ENCODE measurements around the gene CELSR1.
A peak's percentile ranks its signal among the peaks of the same experiment; 100 is the strongest.

CELSR1 gene

DNA sequence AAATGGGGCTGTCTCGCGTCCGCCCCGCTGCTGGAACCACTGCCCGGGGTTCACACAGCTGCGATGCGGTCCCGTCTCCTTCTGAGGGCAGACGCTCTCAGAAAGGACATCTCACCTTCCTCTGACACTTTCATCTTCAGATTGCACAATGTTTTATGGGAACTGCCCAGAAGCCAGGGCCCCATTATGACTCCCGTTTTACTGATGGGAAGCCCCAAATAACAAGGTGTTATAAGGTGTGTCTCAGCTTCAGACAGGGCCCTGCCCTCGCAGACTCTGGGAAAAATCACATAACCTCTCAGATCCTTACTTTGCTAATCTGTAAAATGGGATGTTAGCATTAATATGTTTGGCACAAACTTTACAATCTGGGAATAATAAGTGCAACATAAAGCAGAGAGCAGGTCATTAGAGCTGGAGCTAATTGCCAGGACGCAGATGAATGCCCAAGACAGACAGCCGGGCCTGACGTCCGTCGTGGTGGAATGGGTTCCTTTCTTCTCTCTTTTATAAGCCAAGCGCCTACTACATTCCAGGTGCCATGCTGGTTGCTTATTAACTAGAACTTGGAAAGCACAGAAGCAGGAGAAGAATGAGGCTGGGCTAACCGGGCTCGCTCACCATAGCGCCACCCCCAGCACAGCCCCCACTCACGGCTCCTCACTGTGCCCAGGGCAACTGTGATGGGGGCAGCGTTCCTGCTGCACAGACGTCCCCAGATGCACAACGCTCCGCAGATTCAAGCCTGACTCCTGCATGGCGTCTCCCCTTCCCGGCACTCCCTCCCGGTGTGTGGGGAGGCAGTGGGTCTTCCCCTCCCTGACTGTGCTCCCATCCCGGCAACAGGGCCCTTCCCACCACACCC, 158.1 kb downstream of the CELSR1 start:
- DNase-seq (ENCODE audit: low read depth in 2 of 2) = no peak

DNA sequence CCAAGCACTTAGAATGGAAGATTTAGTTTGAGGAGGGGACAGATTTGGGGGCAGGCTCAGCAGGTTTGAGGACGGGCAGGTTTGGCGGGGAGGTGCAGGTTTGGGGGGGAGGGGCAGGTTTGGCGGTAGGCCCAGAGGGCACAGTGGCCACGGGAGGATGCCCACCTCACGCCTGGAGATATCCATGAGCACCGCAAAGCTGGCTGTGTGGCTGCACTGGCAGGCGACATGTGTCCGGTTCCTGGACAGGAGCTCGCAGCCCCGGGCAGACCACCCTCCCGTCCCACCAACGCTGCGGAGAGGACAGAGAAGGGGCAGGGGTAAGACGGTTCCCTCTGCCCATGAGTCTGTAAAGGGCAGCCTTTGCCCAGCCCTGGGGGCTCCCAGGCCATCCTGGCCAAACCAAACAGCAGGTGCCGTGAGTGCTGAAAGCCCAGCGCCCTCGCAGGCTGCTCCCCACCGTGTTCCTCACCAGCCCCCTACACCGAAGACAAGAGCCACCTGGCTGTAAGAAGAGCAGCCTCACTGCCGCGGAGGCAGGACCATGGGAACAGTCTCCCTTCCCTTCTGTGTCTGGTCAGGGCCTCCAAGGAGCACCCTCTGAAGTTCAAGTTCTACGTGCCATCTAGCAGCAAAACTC, 158.9 kb downstream of the CELSR1 start:
- DNase-seq (ENCODE audit: low read depth in 2 of 2) = no peak

DNA sequence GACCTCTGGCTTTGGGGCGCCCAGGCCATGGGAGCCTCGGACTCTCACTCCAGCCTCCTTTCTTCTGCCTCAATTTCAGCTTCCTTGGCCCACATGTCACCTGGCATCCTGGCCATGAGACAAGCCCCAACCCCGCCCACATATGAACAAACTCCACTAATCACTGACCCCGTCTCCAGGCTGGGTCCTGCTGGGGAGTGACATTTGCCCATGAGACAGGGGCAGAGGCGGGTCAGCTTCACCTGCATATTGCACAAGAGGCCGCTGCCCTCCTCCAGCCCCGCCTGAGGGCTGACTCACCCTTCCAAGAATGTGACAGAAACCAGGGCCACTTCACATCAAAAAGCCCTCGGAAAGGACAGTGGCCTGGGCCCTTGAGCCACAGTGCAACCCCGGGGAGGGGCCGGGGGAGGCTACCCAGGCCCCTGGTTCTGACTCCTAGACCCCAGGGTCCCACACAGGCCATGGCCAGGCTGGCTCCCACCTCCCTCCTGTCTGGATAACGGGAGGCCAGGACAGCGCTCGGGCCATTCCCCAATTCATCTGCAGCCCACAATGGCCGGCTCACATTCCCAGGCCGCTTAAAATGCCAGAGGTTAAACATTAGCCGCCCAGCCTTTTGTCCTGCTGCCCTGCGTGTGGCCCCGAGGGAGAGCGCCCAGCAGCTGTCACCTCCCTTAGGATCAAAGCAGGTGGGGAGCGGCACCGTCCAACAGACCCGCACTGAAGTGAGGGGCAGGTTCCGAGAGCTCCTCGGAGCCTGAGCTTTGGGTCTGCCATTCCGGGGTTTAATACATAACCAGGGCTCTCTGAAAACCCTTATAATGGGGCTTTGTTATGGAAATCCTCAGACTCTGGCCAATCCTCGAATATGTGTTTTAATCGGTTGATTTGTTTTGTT, 159.6 kb downstream of the CELSR1 start:
- DNase-seq (ENCODE audit: low read depth in 2 of 2) = no peak

DNA sequence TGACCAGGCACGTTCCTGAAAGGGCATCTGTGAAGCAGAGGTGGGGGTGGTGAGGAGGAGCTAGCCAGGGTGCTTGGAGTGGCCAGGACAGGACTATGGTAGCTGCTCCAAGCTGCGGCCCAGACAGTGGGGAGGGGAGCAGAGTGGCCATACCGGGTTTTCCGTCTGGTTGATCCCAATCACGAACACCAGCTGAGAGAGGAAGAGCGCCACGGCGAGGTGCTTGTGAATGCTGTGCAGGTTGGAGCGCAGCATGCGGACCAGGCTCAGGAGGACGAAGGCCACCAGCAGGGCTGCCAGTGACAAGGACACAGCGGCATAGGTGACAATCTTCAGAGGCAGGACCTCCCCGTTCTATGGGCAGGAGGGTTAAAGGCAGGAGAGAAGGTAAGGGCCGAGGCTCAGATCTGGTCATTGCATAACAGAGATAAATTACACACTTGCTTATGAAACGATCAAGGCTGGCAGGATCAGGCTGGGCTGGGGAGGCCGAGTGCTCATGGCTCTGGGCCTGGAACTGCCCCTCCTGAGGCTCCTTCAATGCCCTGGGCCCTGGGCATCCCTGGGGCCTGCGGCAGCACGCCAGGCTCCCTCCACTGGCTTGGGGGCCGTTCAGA, 160.4 kb downstream of the CELSR1 start:
- no peak for DNase-seq (ENCODE audit: low read depth in 2 of 2)

DNA sequence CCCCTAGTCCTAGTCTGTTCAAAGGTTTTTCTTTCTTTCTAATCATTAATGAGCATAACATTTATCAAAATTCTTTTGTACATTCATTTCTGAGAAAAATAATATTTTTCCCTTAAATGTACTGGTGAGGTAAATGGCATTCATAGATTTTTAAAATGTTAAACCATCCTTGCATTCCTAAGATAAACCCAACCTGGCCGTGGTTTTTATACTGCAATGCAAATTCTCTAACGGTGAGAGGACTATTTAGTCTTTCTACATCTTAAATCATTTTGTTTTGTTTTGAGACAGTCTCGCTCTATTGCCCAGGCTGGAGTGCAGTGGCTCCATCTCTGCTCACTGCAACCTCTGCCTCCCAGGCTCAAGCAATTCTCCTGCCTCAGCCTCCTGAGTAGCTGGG, 161.3 kb downstream of the CELSR1 start:
- DNase-seq (ENCODE audit: low read depth in 2 of 2) = no peak

DNA sequence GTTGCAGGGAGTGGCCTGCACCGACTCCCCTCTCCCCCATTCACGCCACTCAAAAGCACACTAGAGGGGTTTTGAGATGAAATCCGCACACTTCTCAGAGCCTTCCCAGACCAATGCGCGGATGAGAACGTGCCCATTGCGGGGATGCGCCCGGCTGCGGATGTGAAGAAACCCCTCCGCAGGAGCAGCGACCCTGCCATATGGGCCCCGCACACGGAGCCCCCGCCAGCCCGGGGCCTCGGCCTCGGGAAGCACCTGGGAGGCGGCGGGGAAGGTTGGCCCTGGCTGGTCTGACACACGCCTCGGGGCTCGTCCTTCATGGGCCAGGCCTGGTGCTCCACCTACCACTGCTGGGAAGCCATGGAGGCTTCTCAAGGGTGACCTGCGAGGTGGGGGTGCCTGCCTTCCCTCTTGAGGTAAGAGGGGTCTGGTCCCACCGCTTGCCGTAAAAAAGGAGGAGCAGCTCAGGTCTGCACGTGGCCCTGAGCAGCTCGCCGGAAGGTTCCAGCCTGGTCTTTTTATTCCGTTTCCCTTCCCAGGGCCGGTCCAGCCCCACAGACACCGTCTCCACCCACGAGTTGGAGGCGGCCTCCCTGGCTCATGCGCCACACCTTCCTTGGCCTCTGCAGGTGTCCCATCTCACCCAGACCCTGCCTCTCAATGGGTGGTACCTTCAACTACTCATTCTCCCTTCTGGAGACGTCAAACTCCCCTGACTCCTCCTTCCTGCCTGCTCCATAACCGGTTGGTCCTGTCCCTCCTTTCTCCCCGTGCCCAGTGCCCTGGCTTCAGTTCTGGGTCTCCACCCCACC, 162.6 kb downstream of the CELSR1 start:
- no peak for DNase-seq (ENCODE audit: low read depth in 2 of 2)

DNA sequence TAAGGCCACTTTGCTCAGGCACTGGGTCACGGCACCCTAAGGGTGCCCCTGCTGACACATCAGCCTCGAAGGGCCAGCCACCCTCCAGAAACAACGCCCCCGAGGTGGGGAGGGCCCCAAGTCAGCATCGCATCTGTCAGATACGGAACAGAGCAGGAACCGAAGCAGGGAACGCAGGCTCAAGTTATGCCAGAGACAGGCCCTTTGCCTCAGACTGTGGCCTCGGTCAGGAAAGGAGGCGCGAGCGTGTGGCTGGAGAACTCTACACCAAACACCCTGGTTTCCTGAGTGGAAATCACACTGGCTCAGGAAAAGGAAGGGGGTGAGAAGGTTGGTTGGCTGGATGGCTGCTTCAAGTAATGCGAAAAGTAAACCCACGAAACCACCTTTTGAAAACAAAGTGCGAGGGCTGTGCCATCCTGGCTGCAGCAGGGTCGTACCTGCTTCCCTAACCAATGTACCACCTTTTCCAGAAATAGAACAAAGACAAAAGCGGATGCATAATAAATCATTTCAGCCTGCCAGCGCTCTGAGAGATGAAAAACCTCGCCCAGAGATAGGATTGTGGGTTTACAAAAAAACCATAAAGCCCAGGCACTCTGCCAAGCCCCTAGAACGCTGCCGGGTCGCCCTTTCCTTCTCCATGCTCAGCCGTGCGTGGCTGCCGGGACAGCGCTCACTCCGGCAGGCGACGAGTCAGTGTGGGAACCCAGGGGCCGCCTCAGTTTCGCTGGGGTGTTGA, 163.3 kb downstream of the CELSR1 start:
- DNase-seq (ENCODE audit: low read depth in 2 of 2) = no peak

DNA sequence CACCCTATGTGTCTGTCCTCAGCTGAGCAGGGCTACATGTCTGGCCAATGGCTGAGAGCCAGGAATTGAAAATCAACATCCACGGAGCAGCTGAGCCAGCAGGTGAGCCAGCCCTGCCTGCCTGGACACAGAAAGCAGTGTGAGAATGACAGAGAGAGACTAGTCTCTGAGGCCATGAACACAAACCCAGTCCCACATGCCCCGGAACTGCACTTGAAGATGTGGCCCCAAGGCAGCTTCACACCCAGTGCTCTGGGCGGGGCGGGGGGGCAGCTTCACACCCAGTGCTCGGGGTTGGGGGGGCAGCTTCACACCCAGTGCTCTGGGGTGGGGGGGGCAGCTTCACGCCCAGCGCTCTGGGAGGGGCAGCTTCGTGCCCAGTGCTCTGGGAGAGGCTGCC, 164.3 kb downstream of the CELSR1 start:
- no peak for DNase-seq (ENCODE audit: low read depth in 2 of 2)

DNA sequence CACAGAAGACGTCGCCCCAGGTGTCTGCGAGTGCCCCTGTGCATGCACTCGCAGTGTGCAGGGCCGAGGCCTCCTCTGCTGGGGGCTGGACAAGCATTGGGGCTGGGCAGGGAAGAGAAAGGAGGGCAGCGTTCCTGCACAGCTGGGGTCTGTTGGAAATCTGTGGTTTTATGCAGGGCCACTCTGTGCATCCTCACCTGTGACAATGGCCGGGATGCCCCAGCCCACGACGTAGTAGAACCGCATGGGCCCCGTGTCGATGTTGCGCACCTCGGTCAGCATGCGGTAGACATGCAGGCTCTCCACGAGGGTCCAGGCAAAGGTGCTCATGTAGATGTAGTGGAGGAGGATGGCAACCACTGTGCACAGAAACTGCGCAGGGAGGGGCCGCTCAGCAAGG, 164.7 kb downstream of the CELSR1 start:
- DNase-seq (ENCODE audit: low read depth in 2 of 2) = no peak

DNA sequence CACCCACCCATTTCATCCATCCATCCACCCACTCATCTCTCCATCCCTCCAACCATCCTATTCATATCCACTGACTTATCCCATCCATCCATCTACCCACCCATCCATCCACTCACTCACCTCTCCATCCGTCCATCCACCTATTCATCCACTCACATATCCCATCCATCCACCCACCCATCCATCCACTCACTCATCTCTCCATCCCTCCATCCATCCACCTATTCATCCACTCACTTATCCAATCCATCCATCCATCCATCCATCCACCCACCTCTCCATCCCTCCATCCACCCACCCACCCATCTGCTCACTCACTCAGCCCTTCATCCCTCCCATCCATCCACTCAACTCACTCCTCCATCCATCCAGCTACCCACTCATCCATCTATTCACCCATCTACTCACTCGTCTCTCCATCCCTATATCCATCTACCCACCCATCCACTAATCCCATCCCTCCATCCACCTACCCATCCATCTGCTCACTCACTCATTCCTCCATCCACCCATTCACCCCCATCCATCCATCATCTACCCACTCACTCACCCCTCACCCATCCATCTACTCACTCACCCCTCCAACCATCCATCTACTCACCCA, 165.7 kb downstream of the CELSR1 start:
- no peak for DNase-seq (ENCODE audit: low read depth in 2 of 2)

DNA sequence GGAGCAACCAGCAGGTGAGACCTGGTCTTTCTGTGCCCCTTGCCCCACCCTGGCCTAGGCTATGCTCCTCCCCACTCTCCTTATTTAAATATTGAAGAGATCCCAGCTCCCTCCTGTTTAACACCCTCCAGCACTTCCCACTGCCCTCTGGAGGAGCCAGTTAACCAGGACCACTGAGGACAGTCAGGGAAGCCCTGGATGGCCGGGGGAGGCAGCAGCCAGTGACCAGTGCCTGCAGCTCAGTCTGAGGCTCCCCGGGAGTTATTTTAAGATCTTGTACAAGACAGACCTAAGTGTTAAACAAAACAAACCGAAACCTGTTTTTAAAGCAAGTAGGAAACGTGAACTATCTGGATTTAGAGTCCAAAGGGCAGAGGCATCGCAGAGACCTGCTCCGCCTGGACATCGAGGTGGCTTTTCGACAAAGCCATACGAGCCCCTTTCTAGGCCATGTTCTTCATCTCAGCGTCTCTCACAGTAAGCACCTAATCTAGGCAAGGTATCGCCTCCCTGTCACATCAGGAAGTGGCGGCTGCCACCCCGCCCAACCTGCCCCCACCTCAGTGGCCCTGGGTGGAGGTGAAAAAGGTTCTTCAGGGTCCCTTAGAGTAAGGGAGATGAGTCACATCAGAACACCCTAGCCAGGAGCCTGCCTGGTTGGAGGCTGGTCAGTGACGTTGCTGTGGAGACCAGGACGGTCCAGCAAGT, 166.7 kb downstream of the CELSR1 start:
- DNase-seq (ENCODE audit: low read depth in 2 of 2) = no peak

DNA sequence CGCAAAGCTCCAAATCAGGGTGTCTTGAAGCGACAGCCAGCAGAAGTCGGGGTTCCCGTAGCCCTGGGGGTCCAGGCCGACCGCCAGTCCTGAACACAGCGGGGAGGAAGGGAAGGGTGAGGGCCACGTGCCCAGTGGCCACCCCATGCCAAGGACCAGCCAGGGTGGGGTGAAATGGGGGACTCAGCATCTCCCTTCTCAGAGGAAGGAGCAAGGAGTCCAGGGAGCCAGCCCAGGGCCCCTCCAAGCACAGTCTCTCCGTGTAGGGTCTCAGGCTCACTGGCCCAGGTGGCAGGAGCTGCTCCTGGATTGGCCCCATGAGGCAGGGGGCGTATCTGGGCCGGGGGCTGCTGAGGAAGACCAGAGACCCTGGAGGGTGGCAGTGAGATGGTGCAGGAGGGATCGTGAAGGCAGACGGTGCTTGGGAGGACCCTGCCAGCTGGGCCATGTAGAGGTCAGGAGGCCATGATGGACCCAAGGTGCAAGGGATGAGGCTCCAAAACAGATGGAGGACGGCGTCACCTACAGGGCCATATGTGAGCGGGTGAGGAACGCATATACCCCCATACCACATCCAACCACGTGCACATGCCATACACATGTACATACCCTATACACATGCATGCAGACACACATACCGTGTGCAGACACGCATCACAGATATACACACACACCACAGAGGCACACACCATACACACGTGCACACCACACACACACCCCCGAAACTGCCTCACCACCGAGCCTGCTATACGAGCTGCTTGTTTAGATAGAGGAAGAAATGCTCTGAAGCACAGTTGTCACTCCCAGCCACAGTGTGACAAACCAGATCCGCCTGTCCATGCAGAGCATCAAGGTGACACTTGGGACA, 167.5 kb downstream of the CELSR1 start:
- DNase-seq (ENCODE audit: low read depth in 2 of 2) = no peak

DNA sequence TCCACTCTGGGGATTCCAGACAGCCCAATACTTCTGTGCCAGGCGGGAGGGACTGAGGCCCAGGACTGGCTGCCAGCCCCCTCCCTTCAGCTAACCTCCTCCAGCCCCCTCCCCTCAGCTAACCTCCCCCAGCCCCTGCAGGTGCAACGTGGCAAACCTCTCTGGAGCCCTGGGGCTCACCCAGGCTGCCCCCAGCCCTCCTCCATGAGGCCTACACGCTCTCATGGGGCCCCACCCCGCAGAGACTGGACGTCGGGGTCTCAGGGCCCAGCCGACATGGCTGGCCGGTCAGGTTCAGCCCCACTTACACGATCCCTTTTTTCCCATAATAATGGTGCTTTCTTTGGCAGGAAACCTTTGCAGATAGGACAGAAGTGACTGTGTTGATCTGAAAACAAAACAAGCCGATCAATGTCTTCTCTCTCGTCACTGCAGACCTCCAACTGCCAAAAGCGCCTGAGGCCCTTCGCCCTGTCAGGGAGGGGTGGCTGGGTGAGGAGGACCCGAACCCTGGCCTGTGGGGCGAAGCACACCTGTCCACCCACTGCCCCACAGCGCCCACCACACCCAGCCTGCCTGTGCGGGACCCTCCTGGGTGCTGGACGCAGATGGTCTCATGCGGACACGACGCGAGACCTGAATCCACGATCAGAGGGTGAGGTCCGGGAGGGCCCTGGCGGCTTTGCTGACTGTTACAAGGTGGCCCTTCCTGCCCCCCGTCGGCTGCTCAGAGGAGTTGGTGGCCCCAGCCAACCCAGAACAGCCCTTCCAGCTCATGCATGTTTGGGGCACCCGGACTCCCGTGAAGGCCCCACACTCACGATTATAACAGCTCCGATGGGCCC, 168.3 kb downstream of the CELSR1 start:
- no peak for DNase-seq (ENCODE audit: low read depth in 2 of 2)

DNA sequence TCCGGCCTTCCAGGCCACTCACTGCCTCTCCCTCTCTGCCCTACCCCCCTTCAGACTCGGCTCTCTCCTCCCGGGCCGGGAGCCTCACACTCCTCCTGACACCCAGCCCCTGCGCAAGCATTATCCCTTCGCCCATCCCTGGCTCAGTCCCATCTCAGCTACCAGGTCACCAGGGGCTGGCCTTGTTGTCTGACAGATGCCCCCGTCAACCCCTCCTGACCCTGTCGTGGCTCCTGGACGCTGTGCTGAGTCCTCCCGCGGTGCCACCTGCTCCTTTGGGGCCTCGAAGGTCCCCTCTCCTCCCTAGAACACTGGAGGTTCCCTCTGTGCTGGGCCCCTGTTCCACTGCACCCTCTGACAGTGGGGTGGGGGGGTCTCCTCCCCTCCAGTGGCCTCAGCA, 169.0 kb downstream of the CELSR1 start:
- no peak for DNase-seq (ENCODE audit: low read depth in 2 of 2)

DNA sequence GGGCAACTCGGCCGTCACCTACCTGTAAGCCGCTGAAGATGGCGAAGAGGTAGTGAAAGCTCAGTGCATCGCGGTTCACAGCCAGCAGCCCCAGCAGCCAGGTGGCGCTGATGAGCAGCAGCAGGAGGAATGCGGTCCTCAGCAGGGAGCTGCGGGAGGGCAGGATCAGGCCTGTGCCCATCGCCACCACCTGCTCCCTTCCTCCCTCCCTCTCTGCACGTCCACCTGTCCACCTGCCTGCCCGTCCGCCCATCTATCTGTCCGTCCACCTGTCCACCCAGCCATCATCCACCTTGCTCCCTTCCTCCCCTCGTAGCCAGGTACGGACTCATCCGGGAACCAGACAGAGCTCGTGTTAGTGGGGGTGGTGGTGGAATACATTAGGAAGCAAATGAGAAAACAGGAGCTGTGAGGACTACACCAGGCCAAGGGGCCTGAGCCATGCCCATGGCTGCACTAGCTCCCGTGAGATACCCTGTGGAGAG, 169.7 kb downstream of the CELSR1 start:
- peak; percentile 58 to 67 for DNase-seq (ENCODE audit: low read depth in 2 of 2)

DNA sequence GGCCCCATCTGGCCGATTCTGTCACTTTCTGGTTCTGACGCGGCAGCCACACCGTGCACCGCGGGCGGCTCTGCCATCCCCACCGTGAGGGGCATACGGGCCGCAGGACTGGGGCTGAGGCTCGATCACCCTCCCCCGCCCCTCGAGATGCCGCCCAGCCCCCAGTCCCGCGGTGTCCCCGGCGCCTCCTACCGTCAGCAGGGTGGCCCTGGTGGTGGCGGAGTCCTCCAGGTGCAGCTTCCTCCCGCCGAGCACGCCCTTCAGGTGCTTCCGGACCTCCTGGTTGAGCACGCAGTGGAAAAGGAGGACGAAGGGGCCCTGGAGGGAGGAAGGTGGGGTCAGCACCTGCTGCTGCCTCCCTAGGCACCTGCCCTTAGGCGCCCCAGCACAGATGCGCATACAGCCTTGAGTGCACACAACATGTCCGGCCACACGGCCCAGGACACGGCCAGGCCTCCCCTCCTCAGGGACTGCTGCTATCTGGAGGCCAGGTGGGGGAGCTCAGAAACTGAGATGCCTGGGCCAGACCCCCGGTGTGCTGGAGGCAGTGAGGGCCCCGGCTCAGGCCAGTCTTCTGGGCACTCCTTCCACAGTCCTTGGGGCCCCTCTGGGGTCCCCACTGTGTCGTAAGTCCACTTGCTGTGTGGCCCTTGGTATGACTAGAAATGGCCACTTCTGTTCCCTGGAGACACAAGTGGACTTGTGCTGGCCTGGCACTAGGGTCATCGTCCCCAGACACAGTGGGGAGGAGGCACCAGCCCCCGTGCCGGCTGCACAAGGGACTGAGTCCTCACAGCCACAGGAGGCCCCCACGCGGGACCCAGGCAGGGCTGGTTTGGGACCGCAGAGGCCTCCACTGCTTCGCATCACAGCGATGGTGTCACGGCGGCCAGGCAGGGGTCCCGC, 170.4 kb downstream of the CELSR1 start:
- no peak for DNase-seq (ENCODE audit: low read depth in 2 of 2)
